B cell (primary cell): ENCODE data around the gene MRPL14. TPM values are rescaled to one million over a fixed set of nuclear protein-coding genes. Genes with fewer than 3 reads are reported as not detected.

ENCODE experiments used
- ATAC-seq: fragments of 200-7000 bp; cut with Tn5 transposase; one replicate; pipeline ENCODE4 v1.10.0; 2021; ENCODE audit warnings: low read depth, mild to moderate bottlenecking, moderate number of reproducible peaks, moderate library complexity
- CTCF ChIA-PET: fragments of 350-600 bp; sonication (Branson Sonifier 250); formaldehyde crosslinking; loops from one replicate; lab custom pipeline; 2021; ENCODE audit warnings: antibody characterized with exemption, inconsistent platforms; lab: Charles Lee
- POLR2A ChIA-PET: fragments of 350-600 bp; sonication (Branson Sonifier 250); formaldehyde crosslinking; loops from one replicate; lab custom pipeline; 2021; ENCODE audit warnings: antibody characterized with exemption; lab: Charles Lee
- DNase-seq: peaks from one replicate; pipeline ENCODE4 v3.0.0; 2013
- H2AFZ ChIP-seq: 2 replicates; pipeline ENCODE4 v1.6.1; 2012; ENCODE audit warnings: mild to moderate bottlenecking, low read depth, low read length; ENCODE audit not compliant: insufficient read depth, poor library complexity, severe bottlenecking
- H3K27ac ChIP-seq, 2 donors: 1 replicate in 1 of 2; 2 replicates in 1 of 2; pipeline ENCODE4 v1.5.1; 2012 to 2013; ENCODE audit warnings: low read length in 2 of 2, mild to moderate bottlenecking in 2 of 2, moderate library complexity in 1 of 2
- H3K27me3 ChIP-seq, 4 experiments: fragments of 200-600 bp in 1 of 4; sonication (generic) in 1 of 4; replicated peaks in 1 of 4; 1 replicate in 2 of 4; 2 replicates in 2 of 4; pipeline versions ENCODE4 v1.6.1 to v1.7.0; 2013 to 2016; ENCODE audit warnings: low read length in 3 of 4, mild to moderate bottlenecking in 2 of 4, mixed read lengths in 1 of 4, moderate library complexity in 1 of 4; ENCODE audit not compliant: insufficient read depth in 4 of 4, control insufficient read depth in 3 of 4; ENCODE audit errors: control extremely low read depth in 1 of 4
- H3K36me3 ChIP-seq, 2 experiments: replicated peaks in 1 of 2; 1 replicate in 1 of 2; 2 replicates in 1 of 2; pipeline versions ENCODE4 v1.6.1 to v1.7.1; 2013; ENCODE audit warnings: low read length in 1 of 2; ENCODE audit not compliant: insufficient read depth in 2 of 2, control insufficient read depth in 1 of 2; ENCODE audit errors: control extremely low read depth in 1 of 2, extremely low read depth in 1 of 2
- H3K4me1 ChIP-seq, 2 donors: fragments of 200-600 bp in 1 of 2; sonication (generic) in 1 of 2; 1 replicate in 1 of 2; 2 replicates in 1 of 2; pipeline versions ENCODE4 v1.5.1 to v1.6.1; 2013 to 2017; ENCODE audit warnings: low read length in 2 of 2; ENCODE audit not compliant: control insufficient read depth in 2 of 2, insufficient read depth in 2 of 2
- H3K4me2 ChIP-seq: replicated peaks from 2 replicates; pipeline ENCODE3; 2012; ENCODE audit warnings: mild to moderate bottlenecking, low read depth, low read length; ENCODE audit not compliant: poor library complexity, severe bottlenecking
- H3K4me3 ChIP-seq, 5 experiments: fragments of 200-600 bp in 1 of 5; sonication (generic) in 1 of 5; 1 replicate in 3 of 5; 2 replicates in 2 of 5; pipeline versions ENCODE4 v1.5.1 to v1.7.0; 2011 to 2016; ENCODE audit warnings: low read length in 4 of 5, mild to moderate bottlenecking in 4 of 5, low read depth in 2 of 5, control low read depth in 1 of 5, moderate library complexity in 1 of 5; ENCODE audit not compliant: insufficient read depth in 1 of 5; ENCODE audit errors: control extremely low read depth in 1 of 5, extremely low read depth in 1 of 5
- H3K79me2 ChIP-seq: fragments of 200-600 bp; sonication (generic); one replicate; pipeline ENCODE4 v1.6.0; 2016; ENCODE audit warnings: low read length; ENCODE audit not compliant: control insufficient read depth, insufficient read depth
- H3K9ac ChIP-seq: fragments of 200-600 bp; sonication (generic); 2 replicates; pipeline ENCODE4 v1.6.1; 2017; ENCODE audit warnings: mild to moderate bottlenecking, low read length, moderate library complexity
- H3K9me3 ChIP-seq, 3 donors: one replicate each; pipeline versions ENCODE4 v1.6.1 to v1.7.1; 2013; ENCODE audit warnings: low read length in 2 of 3; ENCODE audit not compliant: control insufficient read depth in 2 of 3, insufficient read depth in 1 of 3; ENCODE audit errors: control extremely low read depth in 1 of 3
- H4K20me1 ChIP-seq: 2 replicates; pipeline ENCODE4 v1.6.0; 2012; ENCODE audit warnings: mild to moderate bottlenecking, low read length; ENCODE audit not compliant: insufficient read depth, control insufficient read depth, poor library complexity, severe bottlenecking
- H3K27ac Mint-ChIP-seq: one replicate; pipeline ENCODE4 v1.8.0; 2021; ENCODE audit warnings: mixed read lengths
- H3K27me3 Mint-ChIP-seq: one replicate; pipeline ENCODE4 v1.8.0; 2021; ENCODE audit warnings: mixed read lengths
- H3K4me1 Mint-ChIP-seq: one replicate; pipeline ENCODE4 v1.8.0; 2021; ENCODE audit warnings: mixed read lengths
- H3K4me3 Mint-ChIP-seq: one replicate; pipeline ENCODE4 v1.8.0; 2021; ENCODE audit warnings: mixed read lengths
- H3K9me3 Mint-ChIP-seq: one replicate; pipeline ENCODE4 v1.8.0; 2022; ENCODE audit warnings: mixed read lengths; ENCODE audit not compliant: insufficient read depth
- EZH2 ChIP-seq: IDR thresholded peaks from 2 replicates; pipeline ENCODE4 v1.6.1; 2012; ENCODE audit warnings: borderline replicate concordance, low read depth, mild to moderate bottlenecking, moderate library complexity, low read length; ENCODE audit not compliant: insufficient read depth, poor library complexity, severe bottlenecking
- WGBS: methylation state at CpG from one replicate; pipeline ENCODE4 v1.1.5; 2013; ENCODE audit warnings: missing lambda C conversion rate; ENCODE audit not compliant: insufficient coverage; 5-methylcytosine and 5-hydroxymethylcytosine counted together
- intact Hi-C: fragments of 100-400 bp; cut with micrococcal nuclease; formaldehyde crosslinking; loops from one replicate; pipeline ENCODE4 v1.10.0; 2022
- polyA plus RNA-seq: library from polyadenylated mRNA; depleted of rRNA; stranded (reverse); fragments of >200 nt; gene quantifications from 2 replicates; pipeline ENCODE4 v1.2.3, GENCODE V29; 2012
- total RNA-seq, 2 donors: library from RNA; stranded (reverse); fragments of 120-200 nt in 1 of 2; gene quantifications; 1 replicate in 1 of 2; 2 replicates in 1 of 2; pipeline versions ENCODE4 v1.2.3 to v1.2.4, GENCODE V29; 2013 to 2022
- TF ChIP-seq, protein P1 (sequence below): fragments of 200-600 bp; IDR thresholded peaks from one replicate; pipeline ENCODE4 v1.8.0; 2022; ENCODE audit warnings: antibody characterized with exemption, mild to moderate bottlenecking

MRPL14 gene
- total and polyA plus RNA-seq, 2 donors (not counting 1 experiment from before 2014, with no cell fraction given), result 16.7 to 23.5 TPM

DNA sequence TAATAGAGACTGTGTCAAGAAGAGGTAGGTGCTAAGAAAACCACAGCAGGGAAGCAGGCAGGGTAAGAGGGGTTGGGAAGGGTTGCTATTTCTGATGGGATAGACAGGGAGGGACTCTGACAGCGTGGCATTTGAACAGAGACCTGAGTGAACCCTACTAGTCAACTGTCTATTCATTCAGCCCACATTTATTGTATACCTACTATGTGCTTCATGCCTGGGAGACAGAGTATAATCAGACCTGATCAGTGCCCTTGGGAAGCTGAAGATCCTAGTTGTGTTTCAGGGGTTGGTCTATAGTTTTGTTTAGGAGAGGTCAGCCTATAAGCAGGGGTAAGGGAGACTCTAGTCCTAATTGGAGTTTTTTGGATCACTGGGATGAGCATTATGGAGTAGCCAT is 16.5 kb upstream of the MRPL14 start:
- H3K4me1 ChIP-seq, result no peaks in the 10 kb centered on the region
- no peaks in the 10 kb centered on the region for H3K27me3 ChIP-seq
- no peak overlapping the region for H3K9ac ChIP-seq
- no peak overlapping the region for H3K4me2 ChIP-seq
- ATAC-seq (no peak), DNase-seq (no peak)
- H3K79me2 ChIP-seq, result no peaks in the 10 kb centered on the region
- Mint-ChIP-seq H3K27me3 (no peaks in the 10 kb centered on the region), H3K9me3 (no peaks in the 10 kb centered on the region), H3K4me1 (no peaks in the 10 kb centered on the region), H3K27ac (no peak overlapping the region), H3K4me3 (no peak overlapping the region)
- H3K4me3 ChIP-seq, result no peak overlapping the region
- intact Hi-C loops, result no loop called here
- peaks cover 5 to 25% of the 10 kb centered on the region in 2 experiments for H3K36me3 ChIP-seq
- ChIA-PET CTCF (interaction anchor here (0.8 to 1.7 kb wide), 2 partner anchors 44 to 47 kb away, joined by 3 to 6 read pairs; no protein-coding TSS in a partner anchor), POLR2A (no interaction called here)
- TF ChIP-seq, protein P1, sequence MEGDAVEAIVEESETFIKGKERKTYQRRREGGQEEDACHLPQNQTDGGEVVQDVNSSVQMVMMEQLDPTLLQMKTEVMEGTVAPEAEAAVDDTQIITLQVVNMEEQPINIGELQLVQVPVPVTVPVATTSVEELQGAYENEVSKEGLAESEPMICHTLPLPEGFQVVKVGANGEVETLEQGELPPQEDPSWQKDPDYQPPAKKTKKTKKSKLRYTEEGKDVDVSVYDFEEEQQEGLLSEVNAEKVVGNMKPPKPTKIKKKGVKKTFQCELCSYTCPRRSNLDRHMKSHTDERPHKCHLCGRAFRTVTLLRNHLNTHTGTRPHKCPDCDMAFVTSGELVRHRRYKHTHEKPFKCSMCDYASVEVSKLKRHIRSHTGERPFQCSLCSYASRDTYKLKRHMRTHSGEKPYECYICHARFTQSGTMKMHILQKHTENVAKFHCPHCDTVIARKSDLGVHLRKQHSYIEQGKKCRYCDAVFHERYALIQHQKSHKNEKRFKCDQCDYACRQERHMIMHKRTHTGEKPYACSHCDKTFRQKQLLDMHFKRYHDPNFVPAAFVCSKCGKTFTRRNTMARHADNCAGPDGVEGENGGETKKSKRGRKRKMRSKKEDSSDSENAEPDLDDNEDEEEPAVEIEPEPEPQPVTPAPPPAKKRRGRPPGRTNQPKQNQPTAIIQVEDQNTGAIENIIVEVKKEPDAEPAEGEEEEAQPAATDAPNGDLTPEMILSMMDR, result no peak
- no peak for TF ChIP-seq EZH2
- no peak overlapping the region for H2AFZ ChIP-seq
- no peaks in the 10 kb centered on the region for H4K20me1 ChIP-seq
- WGBS, result no CpG with 5 or more reads among the region's 1 CpG
- no peak overlapping the region for H3K27ac ChIP-seq
- H3K9me3 ChIP-seq, result no peaks in the 10 kb centered on the region

DNA sequence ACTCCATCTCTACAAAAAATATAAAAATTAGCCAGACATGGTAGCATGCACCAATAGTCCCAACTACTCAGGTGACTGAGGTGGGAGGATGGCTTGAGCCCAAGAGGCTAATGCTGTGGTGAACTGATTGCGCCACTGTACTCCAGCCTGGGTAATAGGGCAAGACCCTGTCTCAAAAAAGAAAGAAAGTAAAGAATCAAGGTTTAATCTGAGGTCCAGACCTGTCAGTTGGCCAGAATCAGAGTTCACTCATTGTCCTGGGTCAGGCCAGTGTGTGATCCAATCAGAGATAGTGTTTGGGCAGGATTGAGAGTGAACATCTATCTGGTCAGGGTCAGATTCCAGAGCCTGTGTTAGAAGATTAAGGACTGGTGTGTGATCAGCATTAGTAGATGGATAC is 15.6 kb upstream of the MRPL14 start:
- no peak for DNase-seq
- Mint-ChIP-seq H3K27me3 (no peaks in the 10 kb centered on the region), H3K4me1 (no peaks in the 10 kb centered on the region), H3K27ac (no peak overlapping the region), H3K4me3 (no peak overlapping the region), H3K9me3 (no peaks in the 10 kb centered on the region)
- Histone ChIP-seq H3K9me3 (no peaks in the 10 kb centered on the region), H3K27ac (no peak overlapping the region), H3K4me3 (no peak overlapping the region), H2AFZ (no peak overlapping the region), H4K20me1 (no peaks in the 10 kb centered on the region), H3K9ac (no peak overlapping the region), H3K36me3 (peaks cover 5 to 25% of the 10 kb centered on the region in 2 experiments), H3K4me2 (no peak overlapping the region), H3K27me3 (no peaks in the 10 kb centered on the region), H3K4me1 (no peaks in the 10 kb centered on the region), H3K79me2 (no peaks in the 10 kb centered on the region)
- ATAC-seq, result no peak
- no peak for TF ChIP-seq EZH2
- TF ChIP-seq, protein P1, result no peak
- ChIA-PET CTCF (interaction anchor here (1.0 to 1.7 kb wide), 3 partner anchors 29 to 64 kb away, joined by 3 to 6 read pairs (median 4); no protein-coding TSS in a partner anchor), POLR2A (no interaction called here)
- intact Hi-C loops, result no loop called here
- 100% methylated on average over 1 of the region's 1 CpG for WGBS
